ENCODE results near the gene TACC2.

DNA sequence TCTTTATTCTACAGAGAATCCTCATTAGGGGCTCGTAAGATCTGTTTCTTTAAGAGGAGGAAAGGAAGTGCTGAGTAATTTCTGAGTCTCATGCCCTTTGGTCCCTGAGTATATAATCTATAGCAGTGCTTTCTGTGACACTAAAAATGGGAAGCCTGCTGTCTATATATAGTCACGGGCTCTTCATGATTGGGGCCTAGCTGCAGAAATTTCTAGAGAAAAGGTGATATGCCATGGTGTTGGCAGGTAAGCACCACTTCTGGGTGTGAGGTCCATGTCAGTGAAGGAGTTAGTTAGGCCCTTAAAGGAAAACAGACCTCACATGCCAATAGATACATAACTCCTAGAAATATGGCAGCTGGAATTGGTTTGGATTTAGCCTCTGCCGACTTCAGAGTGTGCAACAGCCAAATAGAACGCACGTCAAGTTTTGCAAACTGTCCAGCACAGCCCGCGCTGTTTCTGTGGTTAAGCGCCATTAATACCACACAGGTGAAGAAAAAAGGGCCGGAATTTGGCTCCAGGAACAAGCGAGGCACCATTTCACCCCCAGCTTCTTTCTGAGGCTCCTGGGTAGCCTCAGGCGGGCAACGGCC, 123.2 kb downstream of the TACC2 start:
- TF ChIP-seq, protein P1, sequence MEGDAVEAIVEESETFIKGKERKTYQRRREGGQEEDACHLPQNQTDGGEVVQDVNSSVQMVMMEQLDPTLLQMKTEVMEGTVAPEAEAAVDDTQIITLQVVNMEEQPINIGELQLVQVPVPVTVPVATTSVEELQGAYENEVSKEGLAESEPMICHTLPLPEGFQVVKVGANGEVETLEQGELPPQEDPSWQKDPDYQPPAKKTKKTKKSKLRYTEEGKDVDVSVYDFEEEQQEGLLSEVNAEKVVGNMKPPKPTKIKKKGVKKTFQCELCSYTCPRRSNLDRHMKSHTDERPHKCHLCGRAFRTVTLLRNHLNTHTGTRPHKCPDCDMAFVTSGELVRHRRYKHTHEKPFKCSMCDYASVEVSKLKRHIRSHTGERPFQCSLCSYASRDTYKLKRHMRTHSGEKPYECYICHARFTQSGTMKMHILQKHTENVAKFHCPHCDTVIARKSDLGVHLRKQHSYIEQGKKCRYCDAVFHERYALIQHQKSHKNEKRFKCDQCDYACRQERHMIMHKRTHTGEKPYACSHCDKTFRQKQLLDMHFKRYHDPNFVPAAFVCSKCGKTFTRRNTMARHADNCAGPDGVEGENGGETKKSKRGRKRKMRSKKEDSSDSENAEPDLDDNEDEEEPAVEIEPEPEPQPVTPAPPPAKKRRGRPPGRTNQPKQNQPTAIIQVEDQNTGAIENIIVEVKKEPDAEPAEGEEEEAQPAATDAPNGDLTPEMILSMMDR (IDR thresholded peaks at IDR 0.05; ENCODE audit: insufficient read depth, low read length, poor library complexity, severe bottlenecking) = no peak
- TF ChIP-seq EZH2phosphoT487 (conservative IDR thresholded peaks at IDR 0.05; ENCODE audit: low read length) = no peak
